HG03064 (cell line): ENCODE results near the gene PLA2G4C.

ENCODE experiments used
- ATAC-seq: cut with Tn5 transposase; IDR thresholded peaks from one replicate; pipeline ENCODE4 v1.9.1; 2021; ENCODE audit warnings: low read depth; ENCODE audit not compliant: unreplicated experiment

PLA2G4C gene, protein sequence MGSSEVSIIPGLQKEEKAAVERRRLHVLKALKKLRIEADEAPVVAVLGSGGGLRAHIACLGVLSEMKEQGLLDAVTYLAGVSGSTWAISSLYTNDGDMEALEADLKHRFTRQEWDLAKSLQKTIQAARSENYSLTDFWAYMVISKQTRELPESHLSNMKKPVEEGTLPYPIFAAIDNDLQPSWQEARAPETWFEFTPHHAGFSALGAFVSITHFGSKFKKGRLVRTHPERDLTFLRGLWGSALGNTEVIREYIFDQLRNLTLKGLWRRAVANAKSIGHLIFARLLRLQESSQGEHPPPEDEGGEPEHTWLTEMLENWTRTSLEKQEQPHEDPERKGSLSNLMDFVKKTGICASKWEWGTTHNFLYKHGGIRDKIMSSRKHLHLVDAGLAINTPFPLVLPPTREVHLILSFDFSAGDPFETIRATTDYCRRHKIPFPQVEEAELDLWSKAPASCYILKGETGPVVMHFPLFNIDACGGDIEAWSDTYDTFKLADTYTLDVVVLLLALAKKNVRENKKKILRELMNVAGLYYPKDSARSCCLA

GRCh38 chr19:48110350-48110966 is at the start of gene PLA2G4C:
PLA2G4C (minus strand) TSS chr19:48110817; CDS start chr19:48106529, 4,288 bp downstream.
- no peak for ATAC-seq

- no peak for ATAC-seq
Measured at GRCh38 chr19:48158210-48158790, 47.7 kb upstream of the PLA2G4C start.

DNA sequence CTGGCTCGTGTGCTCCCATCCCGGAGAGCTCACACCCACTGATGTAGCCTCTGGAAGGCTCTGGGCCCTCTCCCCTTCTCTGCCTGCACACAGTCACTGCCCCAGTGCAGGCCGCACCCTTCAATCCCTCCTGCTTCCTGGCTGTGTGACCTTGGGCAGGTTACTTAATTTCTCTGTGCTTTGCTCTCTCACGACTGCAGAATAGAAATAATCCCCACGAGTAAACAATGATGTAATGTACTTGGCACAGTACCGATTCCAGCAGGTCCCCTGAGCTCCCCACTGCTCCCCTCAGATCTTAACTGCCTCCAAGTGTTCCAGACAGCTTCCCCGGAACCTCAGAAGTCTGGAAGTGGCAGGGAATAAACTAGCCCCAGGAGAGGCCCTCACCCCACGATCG is 43.4 kb upstream of the PLA2G4C start:
- ATAC-seq, result no peak

GRCh38 chr19:48152551-48152950 is 41.9 kb upstream of the PLA2G4C start:
- no peak for ATAC-seq

GRCh38 chr19:48149430-48149829 is 38.8 kb upstream of the PLA2G4C start:
- ATAC-seq, result no peak

DNA sequence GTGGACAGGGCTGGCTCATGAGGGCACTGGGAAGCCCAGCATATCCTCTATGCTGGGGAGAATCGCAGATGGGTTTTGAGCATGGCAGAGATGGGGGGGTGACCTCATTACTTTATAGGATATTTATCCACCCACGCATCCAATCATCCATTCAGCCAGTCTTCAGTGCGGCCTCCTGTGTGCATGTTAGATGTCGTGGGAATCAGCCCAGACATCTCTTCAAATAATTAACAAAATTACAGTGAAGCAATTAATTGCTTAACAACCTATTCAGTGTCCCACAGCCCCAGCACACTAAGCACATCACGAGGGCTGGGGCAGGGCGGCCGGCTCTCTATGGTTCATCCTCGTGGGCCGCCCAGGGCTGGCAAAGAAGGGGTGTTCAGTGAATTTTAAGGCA is 38.0 kb upstream of the PLA2G4C start:
- ATAC-seq, result no peak

- no peak for ATAC-seq
Measured at GRCh38 chr19:48147597-48148175, 37.1 kb upstream of the PLA2G4C start.

- ATAC-seq, result no peak
Measured at GRCh38 chr19:48139053-48139452, 28.4 kb upstream of the PLA2G4C start.

DNA sequence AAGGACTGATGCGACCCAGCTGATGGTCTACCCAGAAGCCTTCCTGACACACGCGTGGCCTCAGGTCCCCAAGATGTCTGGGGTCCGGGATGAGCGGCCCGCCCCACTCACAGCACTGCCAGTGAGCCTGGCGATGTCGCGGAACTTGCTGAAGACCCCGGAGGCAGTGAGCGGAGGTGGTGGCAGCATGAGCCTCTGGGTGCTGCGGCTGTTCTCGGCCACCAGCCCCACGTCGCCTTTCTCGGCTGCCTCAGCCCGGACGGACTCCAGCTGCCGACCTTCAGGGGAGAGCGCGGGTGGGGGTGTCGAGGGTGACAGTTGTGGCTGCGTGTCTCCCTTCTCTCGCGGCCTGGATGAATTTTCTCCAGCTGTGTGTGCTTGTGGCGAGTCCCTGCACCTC is 26.8 kb upstream of the PLA2G4C start:
- ATAC-seq, result no peak

DNA sequence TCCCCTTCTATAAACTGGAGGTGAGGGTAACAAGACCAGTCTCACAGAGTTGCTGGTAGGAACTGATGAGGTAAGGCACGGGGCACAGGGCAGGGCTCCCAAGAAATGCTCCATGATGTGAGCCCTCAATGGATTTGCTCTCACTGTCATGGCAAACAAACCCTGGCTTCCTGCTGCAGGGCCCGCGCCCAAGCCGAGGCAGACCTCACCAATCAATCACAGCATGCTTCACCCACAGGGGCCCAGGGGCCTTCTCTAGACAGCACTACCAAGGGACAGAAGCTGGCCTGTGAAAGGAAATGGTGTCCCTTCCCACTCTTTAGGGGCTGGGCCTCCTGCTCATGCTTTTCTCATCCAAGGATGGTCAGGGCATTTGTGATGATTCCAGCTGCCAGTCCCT is 25.9 kb upstream of the PLA2G4C start:
- ATAC-seq, result no peak

GRCh38 chr19:48135411-48135810 is 24.8 kb upstream of the PLA2G4C start:
- no peak for ATAC-seq

DNA sequence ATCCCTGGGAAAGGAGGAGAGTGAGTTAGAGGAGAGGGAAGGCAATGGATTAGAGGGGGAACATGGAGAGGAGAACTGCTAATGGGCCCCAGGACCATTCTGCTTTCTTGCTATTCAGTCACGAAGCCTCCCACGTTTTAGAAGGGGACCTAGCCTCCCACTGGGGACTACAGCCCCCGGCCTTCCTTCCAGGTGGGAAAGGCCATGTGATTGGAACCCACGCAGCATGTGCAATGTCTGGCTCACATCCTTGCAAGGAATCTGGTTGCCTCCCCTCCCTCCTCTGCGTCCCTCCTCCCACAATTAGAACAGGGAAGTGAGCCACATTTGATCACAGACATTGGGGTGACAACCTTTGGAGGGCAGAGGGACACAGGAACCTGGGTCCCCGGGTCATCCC is 22.5 kb upstream of the PLA2G4C start:
- no peak for ATAC-seq

- no peak for ATAC-seq
Measured at GRCh38 chr19:48127561-48127960, 16.9 kb upstream of the PLA2G4C start.

- no peak for ATAC-seq
Measured at GRCh38 chr19:48123907-48124651, 13.5 kb upstream of the PLA2G4C start.

DNA sequence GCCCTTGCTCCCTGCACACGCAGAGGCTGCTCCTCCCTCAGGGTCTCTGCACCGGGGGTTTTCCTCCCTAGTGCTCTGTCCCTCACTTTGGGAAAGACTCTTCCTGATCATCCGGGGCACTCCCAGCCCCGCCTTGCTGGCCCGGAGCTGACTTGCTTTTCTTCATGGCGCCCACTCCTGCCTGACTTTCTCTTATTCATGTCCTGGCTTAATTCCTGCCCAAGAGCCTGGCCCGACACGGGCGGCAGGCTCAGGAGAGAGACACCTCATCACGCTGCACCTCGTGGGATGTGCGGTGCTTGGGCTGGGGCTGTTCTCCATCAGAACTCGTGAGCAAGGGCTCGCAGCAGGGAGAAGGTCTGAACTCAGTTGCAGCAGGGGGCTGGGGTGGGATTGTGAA is 11.8 kb upstream of the PLA2G4C start:
- no peak for ATAC-seq

- ATAC-seq, result no peak
Measured at GRCh38 chr19:48121909-48122371, 11.3 kb upstream of the PLA2G4C start.

DNA sequence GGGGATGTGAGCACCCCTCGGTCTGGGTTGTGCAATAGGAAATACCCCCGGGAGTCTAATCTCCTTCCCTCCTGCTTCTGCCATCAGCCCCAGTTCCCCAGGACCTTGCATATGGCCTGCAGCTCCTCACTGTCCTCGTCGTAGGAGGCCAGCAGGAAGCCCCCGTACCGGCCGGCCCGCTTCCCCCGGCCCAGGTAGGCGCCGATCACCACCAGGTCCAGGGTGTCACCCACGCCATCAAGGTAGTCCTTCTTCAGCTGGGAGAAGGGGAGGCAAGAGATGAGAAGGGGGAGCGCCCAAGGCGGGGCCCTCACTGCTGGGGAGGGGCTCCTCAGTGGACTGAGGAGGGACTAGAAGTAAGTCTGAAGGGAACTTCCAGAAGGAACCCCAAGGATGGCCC is 10.4 kb upstream of the PLA2G4C start:
- no peak for ATAC-seq

- ATAC-seq, result no peak
Measured at GRCh38 chr19:48120505-48120904, 9.9 kb upstream of the PLA2G4C start.

- no peak for ATAC-seq
Measured at GRCh38 chr19:48118131-48118517, 7.5 kb upstream of the PLA2G4C start.

GRCh38 chr19:48117515-48118130 is 7.0 kb upstream of the PLA2G4C start:
- no peak for ATAC-seq
